Measurements from ENCODE around the gene LRWD1. TPM values are rescaled to one million over a fixed set of nuclear protein-coding genes. Genes with fewer than 3 reads are reported as not detected.
A peak's percentile ranks its signal among the peaks of the same experiment; 100 is the strongest.

Gene LRWD1
- total and polyA plus RNA-seq, 9 of the 15 experiments (the other 6 are each of a cell fraction or from before 2014, with no cell fraction given), result 0.61 to 66.0 (median 33.2) TPM

- TF ChIP-seq CTCF (IDR thresholded peaks at IDR 0.05 in 2 of 3, conservative IDR thresholded peaks at IDR 0.05 in 1 of 3; ENCODE audit: insufficient read depth in 2 of 3, low read depth in 1 of 3, low read length in 3 of 3), result no peak
- TF ChIP-seq ZSCAN32 (CRISPR knock-in tag; IDR thresholded peaks at IDR 0.05), result no peak
- no peak for TF ChIP-seq TAF15 (IDR thresholded peaks at IDR 0.05; ENCODE audit: low read depth, low read length)
- no peak for TF ChIP-seq SMAD1 (IDR thresholded peaks at IDR 0.05; ENCODE audit: low read depth, low read length, partially characterized antibody)
- TF ChIP-seq, protein P1, sequence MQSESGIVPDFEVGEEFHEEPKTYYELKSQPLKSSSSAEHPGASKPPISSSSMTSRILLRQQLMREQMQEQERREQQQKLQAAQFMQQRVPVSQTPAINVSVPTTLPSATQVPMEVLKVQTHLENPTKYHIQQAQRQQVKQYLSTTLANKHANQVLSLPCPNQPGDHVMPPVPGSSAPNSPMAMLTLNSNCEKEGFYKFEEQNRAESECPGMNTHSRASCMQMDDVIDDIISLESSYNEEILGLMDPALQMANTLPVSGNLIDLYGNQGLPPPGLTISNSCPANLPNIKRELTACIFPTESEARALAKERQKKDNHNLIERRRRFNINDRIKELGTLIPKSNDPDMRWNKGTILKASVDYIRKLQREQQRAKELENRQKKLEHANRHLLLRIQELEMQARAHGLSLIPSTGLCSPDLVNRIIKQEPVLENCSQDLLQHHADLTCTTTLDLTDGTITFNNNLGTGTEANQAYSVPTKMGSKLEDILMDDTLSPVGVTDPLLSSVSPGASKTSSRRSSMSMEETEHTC (IDR thresholded peaks at IDR 0.05), result no peak
- TF ChIP-seq MTA3 (IDR thresholded peaks at IDR 0.05; ENCODE audit: borderline replicate concordance), result no peak
- TF ChIP-seq GATAD2A (IDR thresholded peaks at IDR 0.05), result no peak
- TF ChIP-seq HMGN3 (IDR thresholded peaks at IDR 0.05; ENCODE audit: borderline replicate concordance, extremely low read depth, insufficient read length, low read depth, low read length), result peak; percentile 38
- no peak for TF ChIP-seq ZNF239 (CRISPR knock-in tag; IDR thresholded peaks at IDR 0.05)
- no peak for TF ChIP-seq MGA (IDR thresholded peaks at IDR 0.05)
- TF ChIP-seq ASH1L (IDR thresholded peaks at IDR 0.05; ENCODE audit: borderline replicate concordance, low read depth, partially characterized antibody), result no peak
- TF ChIP-seq IRF2 (CRISPR knock-in tag; IDR thresholded peaks at IDR 0.05), result no peak
These were observed 7.6 kb downstream of the LRWD1 start (continued) for GRCh38 chr7:102472126-102473041.

Data from K562 (cell line).